Thymus (tissue), 11 donors: Measurements from ENCODE around the gene EXOC3L2. TPM values are rescaled to one million over a fixed set of nuclear protein-coding genes. Genes with fewer than 3 reads are reported as not detected.

Source experiments
- DNase-seq, 9 donors: peaks; one replicate each; pipeline ENCODE4 v3.0.0-alpha.2; 2013; ENCODE audit warnings: low spot score in 9 of 9, low read depth in 6 of 9, missing footprints in 1 of 9
- H3K27ac ChIP-seq, 2 donors: one replicate each; pipeline ENCODE4 v1.5.1; 2013; ENCODE audit warnings: control low read depth in 1 of 2, low read depth in 1 of 2, low read length in 1 of 2, mild to moderate bottlenecking in 1 of 2, moderate library complexity in 1 of 2
- H3K27me3 ChIP-seq, 2 donors: one replicate each; pipeline ENCODE4 v1.5.1; 2013; ENCODE audit warnings: low read length in 1 of 2; ENCODE audit not compliant: control insufficient read depth in 2 of 2, insufficient read depth in 1 of 2
- H3K36me3 ChIP-seq, 2 donors: one replicate each; pipeline ENCODE4 v1.5.1; 2013; ENCODE audit warnings: low read length in 1 of 2, mild to moderate bottlenecking in 1 of 2, moderate library complexity in 1 of 2; ENCODE audit not compliant: control insufficient read depth in 2 of 2, insufficient read depth in 2 of 2
- H3K4me1 ChIP-seq, 2 donors: one replicate each; pipeline ENCODE4 v1.5.1; 2013; ENCODE audit warnings: low read length in 2 of 2; ENCODE audit not compliant: control insufficient read depth in 2 of 2, insufficient read depth in 2 of 2
- H3K4me3 ChIP-seq, 2 donors: one replicate each; pipeline ENCODE4 v1.5.1; 2013; ENCODE audit warnings: low read length in 2 of 2, control low read depth in 1 of 2, mild to moderate bottlenecking in 1 of 2
- H3K9me3 ChIP-seq, 2 donors: one replicate each; pipeline ENCODE4 v1.5.1; 2013; ENCODE audit warnings: low read length in 1 of 2, mild to moderate bottlenecking in 1 of 2; ENCODE audit not compliant: control insufficient read depth in 2 of 2, insufficient read depth in 1 of 2
- WGBS: extraction: QIAGEN DNeasy Blood & Tissue Kit; methylation state at CpG from one replicate; pipeline ENCODE4 v1.1.7; 2013; 5-methylcytosine and 5-hydroxymethylcytosine counted together
- polyA plus RNA-seq: library from polyadenylated mRNA; stranded (reverse); fragments of 200-250 nt; gene quantifications from one replicate; pipeline ENCODE4 v1.2.3, GENCODE V29; 2013
- total RNA-seq: library from RNA; stranded (reverse); fragments of 120-200 nt; gene quantifications from one replicate; pipeline ENCODE4 v1.2.4, GENCODE V29; 2013
- donor health status: healthy.

The EXOC3L2 gene
- total and polyA plus RNA-seq, 2 donors: 0.42 to 0.75 TPM

DNA sequence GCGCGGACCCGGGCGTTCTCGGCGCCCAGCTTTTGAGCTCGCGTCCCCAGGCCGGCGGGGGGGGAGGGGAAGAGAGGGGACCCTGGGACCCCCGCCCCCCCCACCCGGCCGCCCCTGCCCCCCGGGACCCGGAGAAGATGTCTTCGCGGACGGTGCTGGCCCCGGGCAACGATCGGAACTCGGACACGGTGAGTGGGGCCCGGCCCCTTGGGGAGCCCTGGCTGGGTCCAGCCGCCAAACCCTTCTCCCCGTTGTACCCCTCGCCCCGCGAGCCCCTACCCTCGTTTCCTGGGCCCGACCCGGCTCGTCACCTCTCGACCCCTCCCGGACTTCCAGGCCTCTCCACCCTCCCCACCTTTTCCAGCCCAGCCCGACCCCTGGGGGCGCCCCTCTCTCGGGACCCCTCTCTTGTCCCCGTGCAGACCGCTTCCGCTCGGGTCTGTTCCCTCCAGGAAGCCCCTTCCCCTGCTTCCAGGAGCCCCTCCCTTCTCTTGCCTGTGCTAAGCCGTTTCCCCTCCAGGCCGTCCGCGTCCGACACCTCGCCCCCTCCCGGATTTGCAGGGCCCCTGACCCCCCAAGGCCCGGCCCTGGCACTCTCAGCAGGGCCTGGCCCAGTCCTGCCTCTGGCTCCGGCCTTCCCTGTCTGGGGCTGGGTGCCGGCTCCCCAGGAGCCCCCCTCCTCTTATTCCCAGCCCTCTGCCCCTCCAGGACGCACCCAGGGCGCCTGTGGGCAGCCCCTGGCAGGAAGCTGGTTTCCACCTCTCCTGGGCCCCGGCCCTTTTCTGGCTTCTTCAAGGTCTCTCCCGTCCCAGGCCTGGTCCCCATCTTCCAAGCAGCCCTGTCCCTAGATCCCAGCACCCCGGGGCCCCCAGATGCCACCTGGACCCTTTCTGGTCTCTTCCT lies 6.5 kb upstream of the EXOC3L2 start:
- WGBS: 2% methylated on average over 57 of the region's 57 CpGs
- Histone ChIP-seq H3K4me3 (peak overlapping the region; percentile 77 to 83), H3K27ac (no peak overlapping the region), H3K36me3 (peaks cover 2 to 4% of the 10 kb centered on the region in 2 donors), H3K27me3 (peaks cover 0 to 9% of the 10 kb centered on the region in 2 donors), H3K9me3 (no peaks in the 10 kb centered on the region), H3K4me1 (peaks cover 18 to 34% of the 10 kb centered on the region in 2 donors)
- DNase-seq: peak in 4 of 9 donors; percentile 12 to 49 (median 27)

DNA sequence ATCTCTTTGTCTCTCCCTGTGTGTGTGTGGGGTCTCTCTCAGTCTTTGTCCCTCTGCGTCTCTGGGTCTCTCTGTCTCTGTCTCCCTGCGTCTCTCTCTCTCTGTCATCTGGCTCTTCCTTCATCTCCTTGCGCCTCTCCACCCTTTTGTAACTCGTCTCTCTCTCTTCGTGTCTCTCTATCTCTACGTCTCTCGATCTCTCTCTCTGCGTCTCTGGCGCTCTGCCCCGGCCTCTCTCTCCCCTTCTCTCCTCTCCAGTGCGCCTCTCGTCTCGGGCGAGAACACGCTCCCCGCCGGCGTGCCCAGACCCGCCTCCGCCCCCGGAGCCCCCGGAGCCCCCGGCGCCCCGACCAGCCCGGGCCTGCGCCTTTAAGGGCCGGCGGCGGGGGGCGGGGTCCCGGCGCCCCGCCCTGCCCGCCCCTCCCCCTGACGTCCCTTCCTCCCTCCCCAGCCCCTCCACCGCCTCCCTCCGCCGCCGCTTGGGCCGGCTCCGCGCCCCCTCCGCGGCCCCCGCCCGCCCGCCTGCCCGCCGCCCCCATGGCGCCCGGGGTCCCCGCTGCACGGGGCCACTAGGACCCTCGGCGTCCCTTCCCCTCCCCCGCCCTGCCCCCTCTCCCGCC lies 5.7 kb upstream of the EXOC3L2 start, which contains the start of gene MARK4:
Gene MARK4, plus strand, starts transcription at position 440 of the 620 bp plus-strand sequence. CDS start 318 bp downstream, outside the sequence.
- H3K27ac ChIP-seq: no peak within 1 kb of the TSS
- H3K4me1 ChIP-seq: peaks cover 18 to 34% of the 10 kb centered on the region in 2 donors
- H3K27me3 ChIP-seq: peaks cover 0 to 9% of the 10 kb centered on the region in 2 donors
- no peaks in the 10 kb centered on the region for H3K9me3 ChIP-seq
- H3K36me3 ChIP-seq: peaks cover 2 to 4% of the 10 kb centered on the region in 2 donors
- WGBS: 1% methylated on average over 55 of the region's 58 CpGs
- peak in 8 of 9 donors; percentile 38 to 81 (median 53) for DNase-seq
- H3K4me3 ChIP-seq: peak within 1 kb of the TSS; percentile 77 to 83

DNA sequence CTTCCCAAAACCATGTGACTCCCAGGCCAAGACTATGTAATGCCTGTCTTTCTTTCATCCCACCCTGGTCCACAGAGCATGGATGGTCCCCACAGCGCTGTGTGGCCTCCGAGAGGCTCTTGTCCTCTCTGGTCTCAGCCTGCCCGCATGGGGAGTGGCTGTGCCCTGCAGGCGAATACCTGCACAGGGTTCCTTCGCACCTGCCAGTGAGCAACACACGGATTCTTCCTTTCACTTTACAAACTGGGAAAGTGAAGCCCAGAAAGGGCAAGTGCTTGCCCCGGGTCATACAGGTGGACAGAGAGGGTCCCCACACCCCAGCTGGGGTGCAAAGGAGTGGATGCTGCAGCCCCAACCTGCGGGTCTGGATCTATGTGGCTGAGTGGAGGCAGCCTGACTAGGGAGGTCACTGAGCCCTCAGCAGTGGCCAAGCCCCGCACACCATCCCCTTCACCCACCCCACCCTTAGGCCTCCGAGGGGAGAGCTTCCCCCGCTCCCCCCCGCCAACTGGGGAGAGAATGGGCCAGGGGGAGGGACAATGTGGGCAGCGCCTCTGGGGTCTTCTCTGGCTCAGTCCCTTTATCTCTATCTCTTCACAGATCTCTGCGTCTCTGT lies 5.1 kb upstream of the EXOC3L2 start:
- Histone ChIP-seq H3K9me3 (no peaks in the 10 kb centered on the region), H3K36me3 (peaks cover 2 to 4% of the 10 kb centered on the region in 2 donors), H3K4me1 (peaks cover 18 to 34% of the 10 kb centered on the region in 2 donors), H3K4me3 (peak overlapping the region; percentile 50 to 83), H3K27ac (no peak overlapping the region), H3K27me3 (peaks cover 0 to 11% of the 10 kb centered on the region in 2 donors)
- WGBS: 71% methylated on average over 14 of the region's 14 CpGs
- no peak for DNase-seq

DNA sequence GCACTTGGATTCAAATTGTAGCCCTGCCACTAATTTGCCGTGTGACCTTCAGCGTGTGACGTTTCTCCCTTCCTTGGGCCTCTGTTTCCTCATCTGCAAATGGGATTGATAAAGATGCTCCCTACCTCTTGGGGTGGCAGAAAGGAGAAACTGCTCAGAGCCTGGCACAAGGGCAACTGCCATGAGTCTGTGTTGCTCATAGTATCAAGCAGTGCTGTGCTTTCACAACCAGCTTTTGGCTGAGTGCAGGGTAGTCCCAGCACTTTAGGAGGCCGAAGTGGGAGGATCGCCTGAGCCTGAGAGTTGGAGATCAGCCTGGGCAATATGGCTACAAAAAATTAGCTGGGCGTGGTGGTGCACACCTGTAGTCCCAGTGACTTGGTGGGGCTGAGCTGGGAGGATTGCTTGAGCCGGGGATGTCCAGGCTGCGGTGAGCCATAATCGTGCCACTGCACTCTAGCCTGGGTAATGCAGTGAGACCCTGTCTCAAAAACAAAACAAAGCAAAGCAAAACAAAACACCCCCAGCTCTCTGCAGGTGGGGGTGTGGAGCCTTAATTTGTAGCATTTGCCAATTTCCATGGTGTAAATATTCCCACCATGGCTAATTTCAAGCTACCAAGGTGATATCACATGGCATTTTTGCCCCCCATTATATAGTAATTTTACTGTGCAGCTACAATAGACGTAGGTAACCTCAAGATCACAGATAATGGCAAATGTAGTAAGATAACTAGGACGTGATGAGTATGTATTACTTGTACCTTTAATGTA lies 4.2 kb upstream of the EXOC3L2 start:
- Histone ChIP-seq H3K4me3 (no peak overlapping the region), H3K36me3 (peaks cover 2 to 4% of the 10 kb centered on the region in 2 donors), H3K4me1 (peaks cover 18 to 34% of the 10 kb centered on the region in 2 donors), H3K27ac (no peak overlapping the region), H3K27me3 (peaks cover 0 to 20% of the 10 kb centered on the region in 2 donors), H3K9me3 (no peaks in the 10 kb centered on the region)
- 72% methylated on average over 11 of the region's 11 CpGs for WGBS
- DNase-seq: no peak

- Histone ChIP-seq H3K27me3 (peaks cover 0 to 26% of the 10 kb centered on the region in 2 donors), H3K9me3 (no peaks in the 10 kb centered on the region), H3K4me3 (no peak overlapping the region), H3K4me1 (peaks cover 8 to 15% of the 10 kb centered on the region in 2 donors), H3K36me3 (no peaks in the 10 kb centered on the region), H3K27ac (no peak overlapping the region)
- DNase-seq: no peak
- WGBS: 99% methylated on average over 8 of the region's 8 CpGs
Observed at GRCh38 chr19:45247136-45247535, 1.9 kb upstream of the EXOC3L2 start.

DNA sequence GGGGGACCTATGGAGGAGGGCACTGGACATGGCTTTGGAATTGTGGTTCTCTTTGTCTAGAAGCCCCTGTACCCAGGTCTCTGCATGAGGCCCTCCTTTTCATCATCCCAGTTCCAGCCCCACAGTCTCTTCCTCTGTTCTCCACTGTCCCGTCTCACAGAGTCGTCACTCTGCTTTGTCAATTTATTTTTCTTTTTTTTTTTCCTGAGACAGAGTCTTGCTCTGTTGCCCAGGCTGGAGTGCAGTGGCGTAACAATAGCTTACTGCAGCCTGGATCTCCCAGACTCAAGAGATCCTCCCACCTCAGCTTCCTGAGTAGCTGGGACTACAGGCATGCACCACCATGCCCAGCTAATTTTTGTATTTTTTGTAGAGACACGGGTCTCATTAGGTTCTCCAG lies 619 bp upstream of the EXOC3L2 start:
- no peak overlapping the region for H3K27ac ChIP-seq
- no peak for DNase-seq
- no peaks in the 10 kb centered on the region for H3K9me3 ChIP-seq
- no peak overlapping the region for H3K4me3 ChIP-seq
- WGBS: 91% methylated on average over 4 of the region's 4 CpGs
- peaks cover 0 to 26% of the 10 kb centered on the region in 2 donors for H3K27me3 ChIP-seq
- no peaks in the 10 kb centered on the region for H3K36me3 ChIP-seq
- peaks cover 5 to 12% of the 10 kb centered on the region in 2 donors for H3K4me1 ChIP-seq

DNA sequence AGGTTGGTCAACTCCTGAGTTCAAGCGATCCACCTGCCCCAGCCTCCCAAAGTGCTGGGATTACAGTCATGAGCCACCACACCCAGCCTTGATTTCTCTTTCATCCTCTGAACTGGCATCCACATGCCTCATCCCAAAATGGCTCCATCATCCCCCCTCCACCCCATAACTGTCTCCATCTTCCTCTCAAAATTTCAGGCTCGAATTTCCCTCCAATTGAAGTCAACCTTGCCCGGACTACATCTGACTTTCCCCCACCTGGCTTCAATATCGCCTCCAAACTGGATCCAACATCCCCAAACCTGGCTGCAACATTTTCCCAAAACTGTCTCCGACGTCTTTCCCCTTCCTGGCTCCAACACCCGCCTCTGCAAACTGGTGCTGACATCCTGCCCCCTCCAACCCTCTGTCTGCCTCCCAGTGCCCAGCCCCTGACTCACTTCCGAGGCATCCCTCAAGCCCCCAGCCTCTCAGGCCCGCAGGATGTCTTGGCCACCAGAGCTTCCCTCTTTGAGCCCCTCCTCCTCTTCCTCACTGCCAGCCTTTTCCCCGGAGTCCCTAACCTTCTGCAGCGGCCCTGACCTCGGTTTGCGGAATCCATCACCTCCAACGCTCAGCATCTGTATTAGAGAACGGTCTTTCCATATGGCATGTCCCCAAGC lies 943 bp downstream of the EXOC3L2 start:
- WGBS: 57% methylated on average over 15 of the region's 15 CpGs
- no peak for DNase-seq
- Histone ChIP-seq H3K36me3 (no peaks in the 10 kb centered on the region), H3K9me3 (no peaks in the 10 kb centered on the region), H3K4me1 (peaks cover 0 to 2% of the 10 kb centered on the region in 2 donors), H3K27ac (no peak overlapping the region), H3K27me3 (peaks cover 0 to 17% of the 10 kb centered on the region in 2 donors), H3K4me3 (no peak overlapping the region)

- Histone ChIP-seq H3K9me3 (no peaks in the 10 kb centered on the region), H3K36me3 (no peaks in the 10 kb centered on the region), H3K27me3 (peaks cover 0 to 20% of the 10 kb centered on the region in 2 donors), H3K4me1 (no peaks in the 10 kb centered on the region), H3K27ac (no peak overlapping the region), H3K4me3 (no peak overlapping the region)
- WGBS: 91% methylated on average over 13 of the region's 13 CpGs
- no peak for DNase-seq
Observed at GRCh38 chr19:45243144-45243732, 2.0 kb downstream of the EXOC3L2 start.
